NK-92 (cell line): ENCODE results near the gene GFRA1.

Experiments
- DNase-seq: peaks from one replicate; lab custom pipeline; 2025; ENCODE audit not compliant: unreplicated experiment; lab: John Stamatoyannopoulos, UW

Gene GFRA1

DNA sequence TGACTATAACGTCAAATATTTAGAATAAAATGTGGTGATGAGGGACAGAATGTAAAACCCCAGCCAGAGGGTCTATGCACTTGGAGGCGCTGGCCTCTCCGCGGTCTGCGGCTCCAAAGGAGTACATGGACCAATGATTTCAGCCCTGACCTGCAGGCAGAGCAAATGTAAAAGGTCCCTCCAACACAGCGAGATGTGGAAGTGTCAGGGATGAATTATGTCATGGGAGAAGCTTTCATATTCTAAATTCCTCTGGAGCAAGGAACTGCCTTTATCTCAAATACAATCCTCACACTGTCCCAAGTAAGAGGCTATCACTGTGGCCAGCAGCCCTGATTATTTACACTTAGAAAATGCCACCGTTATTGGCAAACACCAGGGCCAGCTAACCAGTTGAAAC lies 139.4 kb downstream of the GFRA1 start:
- DNase-seq, result no peak

DNA sequence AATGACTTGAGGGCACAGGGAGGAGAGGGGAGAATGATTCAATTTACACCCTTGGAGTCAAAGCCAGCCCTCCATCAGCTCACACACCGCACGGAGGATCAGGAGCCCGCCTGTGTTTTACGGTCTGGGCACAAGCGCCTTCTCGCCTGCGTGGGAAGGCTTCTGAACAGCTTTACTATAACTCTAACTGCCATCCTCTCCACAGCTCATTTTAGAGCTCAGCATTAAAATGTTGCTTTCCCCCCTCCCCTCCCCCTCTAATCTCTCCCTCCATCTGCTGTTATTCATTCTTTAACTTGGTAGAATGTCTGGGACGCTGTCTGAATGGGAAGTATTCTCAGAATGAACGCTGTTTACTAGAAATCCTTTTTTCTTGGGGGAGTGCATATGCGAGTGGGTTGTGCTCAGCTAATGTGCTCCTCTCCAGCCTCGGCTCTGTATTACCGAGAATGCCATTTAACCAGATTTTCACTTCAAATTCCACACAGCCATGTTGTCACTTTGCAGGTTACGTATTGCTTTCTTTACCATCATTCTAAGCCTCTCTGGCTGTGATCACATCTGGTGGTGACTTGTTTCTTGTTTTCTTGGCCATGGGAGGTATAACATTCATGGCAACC lies 140.1 kb downstream of the GFRA1 start:
- DNase-seq, result no peak

DNA sequence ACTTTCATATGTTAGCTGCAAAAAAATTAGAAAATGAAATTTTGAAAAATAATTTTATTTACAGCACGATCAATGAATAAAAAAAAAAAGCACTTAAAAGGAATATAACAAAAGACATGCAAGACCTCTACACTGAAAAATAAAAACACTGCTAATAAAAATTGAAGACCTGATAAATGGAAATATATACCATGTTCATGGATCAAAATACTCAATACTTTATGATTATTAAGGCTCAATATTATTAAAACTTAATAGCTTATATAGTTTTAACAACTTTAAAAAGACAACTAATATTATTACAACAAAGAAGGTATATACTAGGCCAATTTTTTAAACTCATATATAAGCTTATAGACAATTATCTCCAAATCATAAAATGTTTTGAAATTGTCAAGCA lies 143.0 kb downstream of the GFRA1 start:
- DNase-seq, result no peak

GRCh38 chr10:116126954-116127695 lies 145.9 kb downstream of the GFRA1 start:
- DNase-seq, result no peak

DNA sequence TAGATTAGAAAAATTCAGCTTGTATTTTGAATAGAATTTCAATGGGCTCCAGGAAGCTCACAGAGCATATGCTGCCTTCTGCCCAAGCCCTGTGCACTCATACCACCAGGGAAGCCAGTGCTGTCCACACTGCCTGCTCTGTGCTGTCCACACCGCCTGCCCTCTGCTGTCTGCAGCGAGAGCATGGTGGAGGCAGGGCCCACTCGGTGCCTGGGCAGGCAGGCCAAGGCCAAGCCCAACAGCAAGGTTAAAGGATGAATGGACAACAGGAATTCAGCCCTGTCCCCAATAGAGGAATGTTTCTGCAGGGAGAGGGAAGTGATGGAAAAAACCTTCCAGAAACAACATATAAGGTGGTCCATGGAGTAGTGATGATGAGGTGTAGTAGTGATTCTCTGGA lies 146.8 kb downstream of the GFRA1 start:
- DNase-seq, result no peak

DNA sequence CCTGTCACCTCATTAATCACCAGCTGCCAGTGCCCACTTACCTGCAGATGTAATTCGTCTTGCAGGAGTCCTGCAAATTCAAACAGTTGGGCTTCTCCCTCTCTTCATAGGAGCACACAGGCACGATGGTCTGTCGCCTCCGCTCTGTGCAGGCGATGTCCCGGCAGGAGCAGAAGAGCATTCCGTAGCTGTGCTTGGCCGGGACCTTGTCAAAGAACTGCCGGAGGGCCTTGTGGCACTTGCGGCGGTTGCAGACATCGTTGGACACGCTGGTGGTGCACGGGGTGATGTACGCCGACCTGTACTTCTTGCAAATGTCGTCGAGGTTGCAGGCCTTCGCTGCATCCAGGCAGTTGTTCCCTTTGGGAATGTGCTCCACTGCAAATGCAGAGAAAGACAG lies 147.8 kb downstream of the GFRA1 start:
- DNase-seq, result no peak

DNA sequence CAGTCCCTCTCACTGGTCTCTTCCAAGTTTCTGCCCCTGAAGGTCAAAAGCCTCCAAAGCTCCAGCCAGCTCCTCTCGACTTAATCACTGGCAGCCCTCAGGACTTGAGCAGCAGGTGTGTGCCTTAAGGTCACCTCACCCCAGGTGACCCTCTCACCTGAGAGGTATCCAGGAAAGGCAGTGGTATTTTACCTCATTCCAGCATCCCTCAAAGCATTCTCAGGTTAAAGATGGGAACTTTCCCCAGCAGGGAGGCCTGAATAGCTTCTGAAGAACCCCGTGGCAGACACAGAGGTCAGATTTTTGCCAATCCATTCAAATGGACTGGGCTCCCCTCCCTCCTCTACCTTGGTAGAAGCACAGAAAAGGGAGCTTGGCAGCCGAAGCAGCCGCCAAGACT lies 148.2 kb downstream of the GFRA1 start:
- no peak for DNase-seq

DNA sequence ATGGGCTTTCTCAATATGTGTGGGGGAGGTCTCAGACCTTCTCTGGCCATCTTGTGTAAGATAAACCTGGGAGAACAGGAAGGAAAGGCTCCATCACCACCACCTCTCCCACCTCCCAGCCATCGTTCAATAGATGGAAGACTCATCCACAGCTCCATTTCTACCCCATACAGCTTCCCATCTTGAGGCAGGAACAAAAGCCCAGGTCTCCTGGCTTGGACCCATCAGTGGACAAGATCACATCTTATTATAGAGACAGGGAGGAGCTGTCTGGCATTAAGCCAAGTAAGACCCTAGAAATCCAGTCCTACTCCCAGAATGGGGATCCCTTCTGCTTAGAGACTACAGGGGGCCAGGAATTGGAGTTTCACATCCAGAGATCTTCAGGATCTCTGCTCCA lies 150.3 kb downstream of the GFRA1 start:
- no peak for DNase-seq

GRCh38 chr10:116121640-116122525 lies 151.1 kb downstream of the GFRA1 start:
- no peak for DNase-seq

DNA sequence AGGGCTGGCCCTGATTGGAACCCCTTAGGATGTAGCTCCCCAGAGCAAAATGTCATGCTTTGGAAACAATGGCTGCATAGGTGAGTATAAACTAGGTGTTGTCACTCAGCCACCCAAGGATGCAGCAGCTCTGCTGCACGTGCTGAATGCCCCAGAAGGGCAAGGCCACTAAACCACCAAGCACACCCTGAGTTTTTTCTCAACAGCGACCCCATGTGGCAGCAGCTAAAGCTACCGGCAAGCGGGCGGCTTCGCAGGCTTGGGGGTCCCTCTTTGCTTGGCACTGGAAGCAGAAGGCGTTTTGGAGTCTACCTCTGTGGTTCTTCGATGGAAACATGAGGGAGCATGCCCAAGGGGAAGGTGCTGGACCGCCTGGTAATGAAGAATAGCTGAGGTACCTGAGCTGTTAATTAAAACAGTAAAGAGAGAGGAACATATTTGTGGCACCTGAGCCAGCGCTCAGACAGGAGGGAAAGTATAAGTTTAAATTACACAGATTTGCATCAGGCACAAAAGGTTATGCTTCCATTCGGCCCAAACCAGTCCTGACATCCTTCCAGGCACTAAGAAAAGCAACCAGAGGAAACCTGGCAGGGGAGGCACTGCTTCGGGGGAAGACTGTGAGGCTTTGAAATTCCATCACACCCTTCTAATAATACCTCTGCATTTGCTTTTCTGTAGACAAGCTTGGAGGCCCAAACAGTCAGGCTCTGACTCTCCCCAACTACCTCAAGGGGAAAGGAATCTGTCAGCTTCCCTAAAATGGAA lies 152.1 kb downstream of the GFRA1 start:
- DNase-seq, result no peak

DNA sequence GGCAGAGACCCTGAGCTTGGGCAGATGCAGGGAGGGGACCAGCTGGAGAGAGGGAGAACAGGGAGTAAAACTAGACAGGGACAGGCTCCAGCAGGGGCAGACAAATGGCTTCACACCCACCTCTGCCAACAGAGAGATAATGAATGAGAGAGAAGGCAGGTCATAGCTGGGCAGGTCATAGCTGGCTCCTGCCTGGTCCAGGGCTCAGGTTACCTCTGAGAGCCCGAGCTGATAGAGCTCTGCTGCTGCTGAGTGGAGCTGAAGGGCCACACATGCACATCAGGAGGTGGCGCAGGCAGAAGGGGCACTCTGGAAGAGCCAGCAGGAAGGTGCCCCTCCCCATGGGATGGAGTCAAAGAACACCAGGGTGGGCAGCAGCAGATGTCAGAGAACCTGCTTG lies 154.2 kb downstream of the GFRA1 start:
- DNase-seq, result no peak

GRCh38 chr10:116115797-116116196 lies 157.2 kb downstream of the GFRA1 start:
- DNase-seq, result no peak

GRCh38 chr10:116115036-116115641 lies 157.9 kb downstream of the GFRA1 start:
- DNase-seq, result no peak

- DNase-seq, result no peak
Measured at GRCh38 chr10:116113721-116114501, 159.1 kb downstream of the GFRA1 start.

GRCh38 chr10:116112232-116113231 lies 160.5 kb downstream of the GFRA1 start:
- no peak for DNase-seq

- no peak for DNase-seq
Measured at GRCh38 chr10:116111483-116112095, 161.4 kb downstream of the GFRA1 start.

DNA sequence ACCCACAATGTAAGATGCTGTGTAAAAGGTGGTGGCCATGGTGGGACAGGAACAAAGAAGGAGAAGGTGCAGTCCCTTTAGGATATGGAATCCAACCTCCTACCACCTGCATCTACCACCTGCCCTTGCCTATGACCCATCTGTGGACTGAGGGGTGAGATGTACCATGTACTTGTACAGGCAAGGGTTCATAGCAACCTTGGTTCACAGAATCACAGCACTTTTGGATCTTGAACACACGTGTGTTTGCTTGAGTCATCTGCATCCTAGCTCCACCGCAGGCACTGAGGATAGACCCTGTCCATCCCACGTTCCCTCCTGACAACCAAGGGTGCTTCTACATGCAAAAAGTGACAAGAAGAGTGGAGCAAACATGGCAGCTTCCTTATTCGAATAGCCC lies 162.3 kb downstream of the GFRA1 start:
- DNase-seq, result no peak

DNA sequence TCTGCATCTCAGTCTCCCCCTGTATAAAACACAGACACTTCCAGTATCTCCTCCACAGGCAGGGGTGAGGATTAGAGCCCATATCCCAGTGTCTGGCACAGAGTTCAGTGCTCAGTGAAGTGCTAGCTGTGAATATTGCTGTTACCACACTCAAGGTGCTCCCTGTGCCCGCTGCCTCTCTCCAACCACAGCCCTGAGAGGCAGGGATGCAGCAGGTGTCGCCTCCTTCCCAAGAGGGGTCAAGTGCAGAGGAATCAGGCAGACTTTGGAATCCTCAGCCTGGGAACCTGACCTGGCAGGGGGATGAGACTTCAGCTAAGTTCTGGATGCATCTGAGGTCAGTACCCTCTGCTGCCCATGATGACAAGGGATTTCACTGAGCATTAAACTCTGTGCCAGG lies 163.1 kb downstream of the GFRA1 start:
- DNase-seq, result no peak
